CD1c-positive myeloid dendritic cell (primary cell): ENCODE measurements around the gene RRP1B.

Experiments used
- DNase-seq: peaks from one replicate; pipeline ENCODE4 v3.0.0-alpha.2; 2016; ENCODE audit errors: extremely low spot score

The RRP1B gene

GRCh38 chr21:43740497-43741156, 81.3 kb downstream of the RRP1B start:
- peak; percentile 65 for DNase-seq

- no peak for DNase-seq
Measured at GRCh38 chr21:43741423-43742096, 82.2 kb downstream of the RRP1B start.

GRCh38 chr21:43743947-43744346, 84.6 kb downstream of the RRP1B start:
- no peak for DNase-seq

GRCh38 chr21:43744725-43745124, 85.4 kb downstream of the RRP1B start:
- DNase-seq = no peak
